A549 (cell line): ENCODE results near the gene USH1C.

ENCODE experiments used
- HDAC2 ChIP-seq: fragments of 200-600 bp; sonication (generic); IDR thresholded peaks from 2 replicates; pipeline ENCODE4 v1.6.1; 2016
- RAD21 ChIP-seq, 2 experiments: fragments of >200 bp in 1 of 2; sonication (Bioruptor Twin) in 1 of 2; formaldehyde crosslinking in 1 of 2; IDR thresholded peaks in 1 of 2; conservative IDR thresholded peaks in 1 of 2; 2 replicates in 1 of 2; 3 replicates in 1 of 2; pipeline ENCODE4 v1.6.1; 2012 to 2018; ENCODE audit warnings: inconsistent platforms in 1 of 2

DNA sequence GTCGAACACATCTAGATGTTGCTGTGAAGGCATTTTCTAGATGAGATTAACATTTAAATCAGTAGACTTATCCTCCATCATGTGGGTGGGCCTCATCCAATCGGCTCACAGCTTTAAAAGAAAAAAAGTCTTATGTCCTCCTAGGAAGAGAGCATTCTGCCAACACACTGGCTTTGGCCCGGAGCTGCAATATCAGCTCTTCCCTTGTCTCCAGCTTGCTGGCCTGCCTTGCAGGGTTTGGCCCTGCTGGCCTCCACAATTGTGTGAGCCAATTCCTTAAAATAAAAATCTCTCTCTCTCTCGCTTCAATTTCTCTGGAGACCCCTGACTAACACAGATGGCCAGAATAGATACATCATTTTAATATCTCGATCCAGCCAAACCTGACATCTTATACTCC, 54.5 kb downstream of the USH1C start:
- TF ChIP-seq RAD21 (conservative IDR thresholded peaks at IDR 0.05 in 1 of 2, IDR thresholded peaks at IDR 0.05 in 1 of 2) (no peak), HDAC2 (no peak)
